SK-N-MC (cell line): ENCODE results near the gene UCKL1.

Experiments
- DNase-seq: peaks from one replicate; pipeline ENCODE4 v3.0.0-alpha.2; 2011; ENCODE audit warnings: low read depth, low spot score
- H3K27ac ChIP-seq: fragments of 200-600 bp; sonication (generic); 2 replicates; pipeline ENCODE4 v1.5.1; 2016; ENCODE audit warnings: mixed run types
- H3K36me3 ChIP-seq: fragments of 200-600 bp; sonication (generic); 2 replicates; pipeline ENCODE4 v1.6.1; 2017; ENCODE audit warnings: antibody characterized with exemption, low read length, mixed read lengths; ENCODE audit not compliant: insufficient read depth
- H3K4me3 ChIP-seq: fragments of 200-600 bp; sonication (generic); 2 replicates; pipeline ENCODE4 v1.5.1; 2016
- H3K9ac ChIP-seq: fragments of 200-600 bp; sonication (generic); 2 replicates; pipeline ENCODE4 v1.8.0; 2017; ENCODE audit warnings: mixed run types, mixed read lengths; ENCODE audit not compliant: insufficient read length
- H3K9me3 ChIP-seq: fragments of 200-600 bp; sonication (generic); 2 replicates; pipeline ENCODE4 v1.6.1; 2017; ENCODE audit warnings: low read depth, mild to moderate bottlenecking, antibody characterized with exemption, low read length, moderate library complexity, mixed read lengths
- EZH2 ChIP-seq: fragments of 200-600 bp; sonication (generic); IDR thresholded peaks from one replicate; pipeline ENCODE4 v1.6.1; 2017; ENCODE audit warnings: antibody characterized with exemption
- FOXP2 ChIP-seq: optimal IDR thresholded peaks from 2 replicates; pipeline ENCODE3; 2011; ENCODE audit warnings: mild to moderate bottlenecking, moderate library complexity; ENCODE audit not compliant: insufficient read depth; ENCODE audit errors: extremely low read length, control extremely low read depth
- POLR2AphosphoS5 ChIP-seq: IDR thresholded peaks from 2 replicates; pipeline ENCODE4 v1.6.1; 2012; ENCODE audit warnings: mild to moderate bottlenecking, low read depth, low read length, borderline replicate concordance

Gene UCKL1

DNA sequence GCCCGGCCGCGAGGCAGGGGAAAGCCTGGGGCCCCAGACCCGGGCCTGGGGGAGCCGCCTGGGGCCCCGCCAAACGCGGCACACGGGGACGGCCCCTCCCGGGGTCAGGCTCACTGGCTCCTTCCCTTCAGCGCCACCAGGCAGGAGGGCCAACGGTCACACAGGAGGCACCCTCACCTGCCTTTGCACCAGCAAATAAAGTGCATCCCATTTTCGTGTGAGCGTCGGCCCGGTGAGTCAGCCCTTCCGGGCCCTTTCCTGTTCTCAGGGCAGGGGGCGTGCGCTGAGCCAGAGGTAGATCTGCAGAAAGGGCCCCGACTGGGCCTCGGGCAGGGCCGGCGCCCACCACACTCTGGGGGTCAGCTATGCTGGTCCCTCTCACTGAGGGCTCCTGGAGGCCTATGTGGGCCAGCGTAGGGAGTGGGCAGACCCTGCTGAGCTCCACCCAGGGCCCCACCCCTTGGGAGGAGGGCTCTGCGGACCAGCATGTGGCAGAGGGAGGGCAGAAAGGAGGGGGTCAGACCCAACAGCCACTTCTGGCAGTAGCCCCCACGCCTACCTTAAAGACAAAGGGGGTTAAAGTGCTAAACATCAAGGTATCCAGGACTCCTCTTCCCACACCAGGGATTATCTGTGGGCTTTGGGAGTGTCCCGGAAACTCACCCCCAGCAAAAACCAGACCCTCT is 931 bp upstream of the UCKL1 start:
- DNase-seq, result no peak
- peaks cover 10% of the 10 kb centered on the region; the same call in 1 of the 2 replicates for H3K36me3 ChIP-seq
- H3K4me3 ChIP-seq, result peak overlapping the region; percentile 84

DNA sequence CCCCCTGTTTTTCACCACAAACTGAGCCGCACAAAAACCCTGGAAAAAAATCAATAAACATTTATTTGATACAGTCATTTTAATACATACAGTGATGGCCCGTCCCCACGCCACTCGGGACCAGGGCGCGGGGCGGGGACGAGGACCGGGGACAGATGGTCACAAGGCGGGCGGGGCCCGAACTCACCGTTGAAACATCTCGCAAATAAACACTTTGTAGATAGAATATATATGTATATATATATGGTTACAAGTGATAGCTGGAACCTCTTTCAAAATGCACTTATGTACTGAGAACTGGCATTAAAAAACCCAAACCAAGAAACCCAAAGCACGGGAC is 418 bp upstream of the UCKL1 start:
- Histone ChIP-seq H3K9me3 (no peaks in the 10 kb centered on the region), H3K27ac (peak overlapping the region; percentile 86), H3K4me3 (peak overlapping the region; percentile 84), H3K36me3 (peaks cover 5% of the 10 kb centered on the region; the same call in 1 of the 2 replicates), H3K9ac (peak overlapping the region; percentile 70)
- TF ChIP-seq EZH2, result no peak
- TF ChIP-seq POLR2AphosphoS5, result no peak
- TF ChIP-seq FOXP2, result no peak
- DNase-seq, result no peak

More for the DNA sequence above, 931 bp upstream of the UCKL1 start:
- Histone ChIP-seq H3K27ac (peak overlapping the region; percentile 86), H3K9me3 (no peaks in the 10 kb centered on the region), H3K9ac (peak overlapping the region; percentile 70)
- TF ChIP-seq FOXP2 (no peak), EZH2 (no peak), POLR2AphosphoS5 (peak; percentile 83)

DNA sequence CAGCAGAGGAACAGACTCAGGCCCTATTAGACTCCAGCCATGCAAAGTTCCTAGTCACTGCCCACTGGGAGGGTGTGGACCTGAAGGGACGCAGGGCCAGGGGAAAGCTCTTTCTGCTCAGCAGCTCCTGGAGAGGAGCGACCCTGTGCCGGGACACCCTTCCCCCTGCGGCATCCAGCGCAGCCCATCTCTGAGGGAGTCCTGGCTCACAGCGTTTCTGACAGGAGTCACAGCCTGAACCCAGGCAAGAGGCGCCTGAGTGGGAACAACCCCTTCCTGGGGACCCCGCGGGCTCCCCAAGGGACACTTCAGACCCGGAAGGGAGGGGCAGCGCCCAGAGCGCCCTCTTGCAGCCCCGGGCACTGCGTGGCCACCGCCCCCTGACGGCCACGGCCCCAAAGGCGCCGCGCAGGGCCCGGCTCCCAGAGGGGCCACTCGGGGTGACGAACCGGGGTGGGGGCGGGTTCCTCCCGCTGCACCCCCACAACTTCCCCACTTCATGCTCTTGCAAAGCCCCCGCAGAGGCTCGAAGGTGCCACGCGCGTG is 862 bp downstream of the UCKL1 start:
- no peak for DNase-seq
- H3K27ac ChIP-seq, result 0 out of 2 replicates have a peak overlapping the region, but pooled peaks have one; percentile 79
- H3K4me3 ChIP-seq, result peak overlapping the region; percentile 97
- no peaks in the 10 kb centered on the region; the same call in 1 of the 2 replicates for H3K36me3 ChIP-seq
- H3K9ac ChIP-seq, result peak overlapping the region; percentile 99
- TF ChIP-seq FOXP2 (no peak), POLR2AphosphoS5 (no peak), EZH2 (no peak)
- H3K9me3 ChIP-seq, result no peaks in the 10 kb centered on the region

DNA sequence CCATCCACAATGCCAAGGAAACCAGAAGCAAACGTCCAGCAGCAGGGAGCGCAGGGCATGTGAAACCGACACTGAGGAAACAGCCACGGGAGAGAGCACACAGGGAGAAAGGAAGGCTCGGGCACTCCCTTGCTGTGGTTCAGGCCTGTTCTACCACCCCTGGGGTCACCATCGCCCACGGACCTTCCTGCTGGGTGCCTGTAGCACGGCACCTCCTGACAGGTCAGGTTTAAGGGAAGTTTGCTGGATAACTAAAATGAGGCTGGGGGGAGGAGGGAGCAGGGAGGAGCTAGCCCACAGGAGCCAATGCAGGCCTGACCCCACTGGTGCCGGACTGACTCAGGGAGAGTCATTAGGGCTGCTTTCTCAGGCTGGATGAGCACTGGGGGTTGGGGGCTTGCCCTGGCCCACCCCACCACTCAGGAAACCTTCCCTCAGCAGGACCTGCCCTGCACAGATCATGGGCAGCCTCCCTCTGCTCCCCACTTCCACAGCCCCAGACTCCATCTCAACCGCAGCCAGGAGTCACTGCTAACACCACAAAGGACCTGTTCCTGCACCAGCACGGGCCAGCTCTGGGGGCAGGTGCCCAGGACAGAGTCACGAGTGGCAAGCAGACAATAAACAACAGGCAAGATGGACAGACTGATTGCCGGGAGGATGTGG is 2.3 kb downstream of the UCKL1 start:
- DNase-seq, result no peak
- no peaks in the 10 kb centered on the region for H3K9me3 ChIP-seq
- no peaks in the 10 kb centered on the region; the same call in 1 of the 2 replicates for H3K36me3 ChIP-seq
- no peak overlapping the region for H3K4me3 ChIP-seq
- no peak overlapping the region for H3K9ac ChIP-seq
- no peak overlapping the region for H3K27ac ChIP-seq
- no peak for TF ChIP-seq POLR2AphosphoS5
- no peak for TF ChIP-seq EZH2
- no peak for TF ChIP-seq FOXP2

DNA sequence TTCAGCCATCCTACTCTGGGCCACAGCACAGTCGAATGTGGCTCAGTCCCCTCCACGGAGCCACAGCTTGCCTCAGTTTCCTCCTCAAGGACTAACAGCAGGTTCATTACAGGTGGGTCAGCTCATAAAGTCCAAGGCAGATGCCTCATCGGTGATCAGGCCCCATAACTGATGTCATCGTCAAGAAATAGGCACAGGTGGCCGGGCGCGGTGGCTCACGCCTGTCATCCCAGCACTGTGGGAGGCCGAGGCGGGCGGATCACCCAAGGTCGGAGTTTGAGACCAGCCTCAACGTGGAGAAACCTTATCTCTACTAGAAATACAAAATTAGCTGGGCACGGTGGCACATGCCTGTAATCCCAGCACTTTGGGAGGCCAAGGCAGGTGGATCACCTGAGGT is 3.4 kb downstream of the UCKL1 start:
- TF ChIP-seq POLR2AphosphoS5, result no peak
- Histone ChIP-seq H3K4me3 (no peak overlapping the region), H3K27ac (no peak overlapping the region), H3K9ac (no peak overlapping the region), H3K9me3 (no peaks in the 10 kb centered on the region), H3K36me3 (no peaks in the 10 kb centered on the region)
- DNase-seq, result no peak

DNA sequence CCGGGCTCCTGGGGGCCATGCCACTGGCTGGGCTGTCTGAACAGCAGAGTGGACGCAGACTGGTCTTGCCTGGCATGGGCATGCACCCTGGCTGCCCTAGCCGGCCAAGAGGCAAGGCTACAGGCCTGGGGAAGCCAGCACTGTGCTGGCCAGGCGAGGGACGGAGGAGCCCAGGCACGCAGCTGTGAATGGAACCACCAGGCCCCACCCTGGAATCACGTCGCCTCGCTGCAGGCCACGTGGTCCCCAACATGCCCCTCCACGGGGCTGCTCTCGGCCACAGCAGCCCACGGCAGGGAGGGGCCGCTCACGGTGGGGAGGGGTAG is 4.0 kb downstream of the UCKL1 start:
- H3K4me3 ChIP-seq, result no peak overlapping the region
- TF ChIP-seq POLR2AphosphoS5 (no peak), EZH2 (no peak), FOXP2 (no peak)
- no peaks in the 10 kb centered on the region for H3K9me3 ChIP-seq
- no peaks in the 10 kb centered on the region for H3K36me3 ChIP-seq
- H3K27ac ChIP-seq, result no peak overlapping the region
- no peak for DNase-seq
- H3K9ac ChIP-seq, result no peak overlapping the region

DNA sequence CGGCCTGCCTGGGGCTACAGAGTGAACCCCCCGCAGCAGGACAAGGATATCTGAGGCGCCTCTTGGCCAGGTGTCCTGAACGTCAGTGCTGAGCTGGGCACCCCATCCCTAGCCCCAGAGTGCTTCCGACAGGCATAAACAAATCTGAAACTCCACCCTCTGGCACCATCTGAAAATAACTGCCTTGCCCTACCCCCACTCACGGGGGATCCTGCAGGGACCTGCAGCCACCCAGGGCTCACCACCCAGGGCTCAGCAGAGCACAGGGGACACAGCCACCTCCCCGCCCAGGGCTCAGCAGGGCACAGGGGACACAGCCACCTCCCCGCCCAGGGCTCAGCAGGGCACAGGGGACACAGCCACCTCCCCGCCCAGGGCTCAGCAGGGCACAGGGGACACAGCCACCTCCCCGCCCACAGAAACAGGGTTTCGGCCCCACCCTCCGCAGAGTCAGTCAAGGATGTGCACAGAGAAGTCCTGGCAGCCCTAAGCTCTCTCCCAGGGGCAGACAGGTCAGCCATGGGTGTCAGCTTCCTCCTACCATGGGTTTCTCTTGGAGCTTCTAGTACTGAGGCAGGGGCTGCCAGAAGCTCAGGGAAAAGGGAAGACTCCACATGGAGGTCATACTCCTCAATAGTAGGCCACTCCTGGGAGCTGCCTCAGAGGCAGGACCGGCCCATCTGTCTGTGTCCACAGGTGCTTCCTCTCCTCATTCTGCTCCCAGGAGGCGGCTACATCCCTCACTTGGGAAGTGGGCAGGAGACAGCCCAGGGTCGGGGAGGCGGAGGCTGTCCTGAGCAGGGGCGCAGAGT is 4.6 kb downstream of the UCKL1 start:
- Histone ChIP-seq H3K27ac (no peak overlapping the region), H3K9ac (no peak overlapping the region)

DNA sequence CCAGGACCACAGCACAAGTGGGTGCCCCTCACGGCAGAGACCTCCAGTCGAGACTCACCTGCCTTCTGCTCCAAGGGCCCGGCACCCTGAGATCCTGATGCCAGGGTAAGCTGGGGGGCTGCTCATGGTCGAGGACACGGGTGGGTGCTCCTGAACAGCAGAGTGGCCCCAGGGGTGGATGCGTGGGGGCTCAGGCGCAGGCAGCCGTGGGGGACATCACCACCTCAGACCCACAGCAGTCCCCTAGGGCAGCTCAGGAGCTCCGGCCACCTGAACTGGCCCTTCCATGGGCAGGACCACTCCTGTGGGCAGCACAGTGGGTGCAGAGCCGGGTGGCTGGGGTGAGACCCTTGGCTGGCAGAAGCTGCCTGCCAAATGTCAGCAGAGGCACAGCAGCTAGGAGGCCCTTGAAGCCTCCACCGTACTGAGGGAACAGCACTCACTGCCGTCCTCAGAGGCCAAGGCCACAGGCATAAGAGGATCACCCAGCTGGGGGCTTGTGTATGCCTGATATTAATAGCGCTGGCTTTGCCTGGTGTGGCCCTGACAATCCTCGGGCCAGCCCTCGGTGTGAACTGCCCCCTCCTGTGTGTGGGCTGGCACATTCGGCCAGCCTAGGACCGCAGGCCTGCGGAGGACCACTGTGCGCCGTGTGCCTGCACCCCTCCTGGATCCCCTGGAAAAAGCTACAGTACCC is 5.4 kb downstream of the UCKL1 start:
- Histone ChIP-seq H3K36me3 (no peaks in the 10 kb centered on the region), H3K9me3 (no peaks in the 10 kb centered on the region), H3K9ac (no peak overlapping the region), H3K4me3 (no peak overlapping the region), H3K27ac (no peak overlapping the region)
- TF ChIP-seq POLR2AphosphoS5, result no peak
- no peak for TF ChIP-seq FOXP2
- no peak for TF ChIP-seq EZH2
- DNase-seq, result no peak

More for the DNA sequence above, 4.6 kb downstream of the UCKL1 start:
- Histone ChIP-seq H3K9me3 (no peaks in the 10 kb centered on the region), H3K36me3 (no peaks in the 10 kb centered on the region), H3K4me3 (no peak overlapping the region)
- TF ChIP-seq POLR2AphosphoS5 (no peak), EZH2 (no peak), FOXP2 (no peak)
- no peak for DNase-seq
